Measurements from ENCODE around the gene MSANTD2.

The MSANTD2 gene

DNA sequence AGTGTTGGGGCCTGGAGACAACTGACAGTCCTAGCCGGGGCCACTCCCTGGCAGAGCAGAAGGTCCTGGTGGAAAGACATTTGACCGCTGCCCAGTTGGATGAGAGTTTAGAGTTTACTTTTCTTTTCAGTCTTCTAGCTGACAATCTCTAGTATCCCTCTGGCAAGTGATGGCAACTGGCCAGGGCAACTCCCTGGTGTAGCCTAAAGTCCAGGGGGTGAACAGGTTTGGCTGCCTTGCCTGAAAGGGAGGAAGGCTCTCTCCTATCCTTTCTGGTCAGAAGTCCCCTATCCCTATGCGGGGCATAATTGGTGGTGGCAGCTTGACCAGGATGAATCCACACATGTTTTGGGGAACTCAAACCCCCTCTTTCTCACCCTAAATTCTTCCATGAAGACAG is 16.8 kb upstream of the MSANTD2 start:
- DNase-seq: no peak

DNA sequence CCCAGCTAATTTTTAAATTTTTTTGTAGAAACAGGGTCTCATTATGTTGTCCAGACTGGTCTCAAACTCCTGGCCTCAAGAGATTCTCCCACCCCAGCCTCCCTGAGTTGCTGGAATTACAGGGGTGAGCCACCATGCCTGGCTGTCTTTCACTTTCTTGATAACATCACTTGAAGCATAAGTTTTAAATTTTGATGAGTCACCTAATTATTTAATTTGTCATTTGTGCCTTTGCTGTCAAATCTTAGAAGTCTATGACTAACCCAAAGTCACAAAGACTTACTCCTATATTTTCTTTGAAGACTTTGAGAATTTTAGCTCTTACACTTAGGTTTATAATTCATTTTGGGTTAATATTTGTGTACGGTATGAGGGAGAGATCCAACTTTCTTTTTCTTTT is 14.5 kb upstream of the MSANTD2 start:
- DNase-seq: no peak

DNA sequence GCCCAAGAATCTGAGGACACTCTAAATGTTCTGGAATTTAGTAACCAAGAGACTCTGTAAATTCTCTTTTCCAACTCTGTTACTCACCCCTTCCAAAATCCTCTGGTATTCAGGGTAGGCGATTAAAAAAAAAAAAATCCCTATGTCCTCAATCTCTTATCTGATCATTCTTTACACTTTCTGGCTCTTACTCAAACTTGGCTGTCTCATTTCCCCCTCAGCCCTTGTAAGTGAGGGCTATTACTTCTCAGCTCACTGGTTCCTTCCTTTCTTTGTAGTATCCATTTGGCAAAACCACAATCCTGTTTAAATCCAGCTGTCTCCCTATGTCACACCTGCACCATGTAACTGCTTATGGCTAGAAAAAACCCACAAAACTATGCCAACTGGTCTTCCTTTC is 12.7 kb upstream of the MSANTD2 start:
- no peak for DNase-seq

DNA sequence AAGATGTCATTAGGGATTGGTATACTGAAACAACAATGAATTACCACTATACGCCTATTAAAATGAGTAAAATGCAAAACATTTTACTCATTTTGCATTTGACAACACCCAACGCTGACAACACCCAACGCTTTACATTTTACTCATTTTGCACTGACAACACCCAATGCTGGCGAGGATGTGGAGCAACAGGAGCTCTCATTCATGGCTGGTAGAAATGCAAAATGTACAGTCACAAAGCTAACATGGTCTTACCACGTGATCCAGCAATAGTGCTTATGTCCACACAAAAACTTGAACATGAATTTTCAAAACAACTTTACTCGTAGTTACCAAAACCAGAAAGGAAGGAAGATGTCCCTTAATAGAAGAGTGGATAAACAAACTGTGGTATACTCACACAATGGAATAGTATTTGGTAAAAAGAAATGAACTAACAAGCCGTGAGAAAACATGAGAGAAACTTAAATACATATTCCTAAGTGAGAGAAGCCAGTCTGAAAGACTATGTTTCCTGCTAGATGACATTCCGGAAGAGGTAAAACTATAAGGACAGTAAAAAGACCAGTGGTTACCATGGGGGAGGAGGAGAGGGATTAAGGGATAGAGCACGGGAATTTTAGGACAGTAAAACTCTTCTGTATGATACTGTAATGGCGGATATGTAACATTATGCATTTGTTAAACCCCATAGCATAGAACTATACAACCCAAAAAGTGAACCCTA is 11.4 kb upstream of the MSANTD2 start:
- DNase-seq: no peak

DNA sequence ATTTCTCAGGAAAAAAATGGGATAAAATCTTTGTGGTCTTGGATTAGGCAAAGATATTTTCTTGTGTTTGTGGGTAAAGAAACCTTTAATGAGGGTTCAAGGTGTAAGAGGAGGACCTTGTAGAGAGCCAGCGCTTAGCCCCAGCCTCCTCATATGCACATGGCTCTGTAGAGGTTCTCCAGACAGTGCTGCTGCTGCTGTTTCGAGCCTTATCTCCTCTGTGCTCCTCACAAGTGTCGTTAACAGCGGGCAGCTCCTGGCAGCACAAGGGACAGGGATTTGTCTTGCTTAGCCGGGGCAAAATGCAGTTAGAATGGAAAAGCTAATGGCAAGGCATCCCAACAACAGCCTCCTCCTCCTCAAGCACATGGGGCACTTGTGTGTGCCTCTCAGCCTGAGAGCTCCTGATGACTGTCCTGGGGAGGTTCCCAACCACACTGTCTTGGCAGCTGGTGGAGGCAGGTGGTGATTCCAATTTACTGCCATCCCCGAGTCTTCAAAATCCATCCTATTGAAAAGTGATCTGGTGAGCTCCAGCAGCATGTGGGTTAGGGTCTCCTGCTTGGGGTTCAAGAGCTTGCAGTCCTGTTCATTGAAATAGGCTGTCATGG is 7.6 kb upstream of the MSANTD2 start:
- DNase-seq: no peak

DNA sequence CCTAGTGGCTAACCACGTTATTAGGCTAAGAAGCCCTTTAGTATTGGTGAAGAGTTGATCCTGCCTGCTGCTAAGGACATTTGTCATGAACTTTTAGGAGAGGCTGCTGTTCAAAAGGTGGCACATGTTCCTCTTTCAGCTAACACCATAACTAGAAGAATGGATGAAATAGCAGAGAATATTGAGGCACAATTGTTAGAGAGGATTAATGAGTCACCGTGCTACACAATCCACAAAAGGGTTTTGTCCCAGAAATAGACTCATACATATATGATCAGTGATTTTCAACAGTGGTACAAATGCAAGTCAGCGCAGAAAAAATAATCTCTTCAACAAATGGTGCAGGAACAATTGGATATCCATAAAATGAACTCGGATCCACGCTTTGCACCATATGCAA is 7.0 kb upstream of the MSANTD2 start:
- DNase-seq: no peak

DNA sequence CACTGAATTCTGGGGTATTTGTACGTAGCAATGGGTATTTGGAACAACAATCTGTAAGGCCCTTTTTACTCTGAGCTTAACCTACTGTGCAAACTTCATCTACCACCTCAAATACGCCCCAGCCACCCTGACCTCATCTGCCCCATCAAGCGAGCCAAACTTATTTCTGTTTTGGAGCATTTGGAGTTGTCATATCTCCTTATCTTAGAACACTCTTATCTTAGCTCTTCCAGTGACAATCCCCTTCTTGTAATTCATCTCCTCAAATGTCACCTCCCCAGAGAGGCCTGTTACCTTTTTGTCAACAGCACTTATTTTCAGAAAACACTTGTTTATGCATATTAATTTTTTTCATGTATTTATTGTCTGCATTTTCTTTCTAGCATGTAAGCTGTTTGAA is 4.7 kb upstream of the MSANTD2 start:
- DNase-seq: no peak

DNA sequence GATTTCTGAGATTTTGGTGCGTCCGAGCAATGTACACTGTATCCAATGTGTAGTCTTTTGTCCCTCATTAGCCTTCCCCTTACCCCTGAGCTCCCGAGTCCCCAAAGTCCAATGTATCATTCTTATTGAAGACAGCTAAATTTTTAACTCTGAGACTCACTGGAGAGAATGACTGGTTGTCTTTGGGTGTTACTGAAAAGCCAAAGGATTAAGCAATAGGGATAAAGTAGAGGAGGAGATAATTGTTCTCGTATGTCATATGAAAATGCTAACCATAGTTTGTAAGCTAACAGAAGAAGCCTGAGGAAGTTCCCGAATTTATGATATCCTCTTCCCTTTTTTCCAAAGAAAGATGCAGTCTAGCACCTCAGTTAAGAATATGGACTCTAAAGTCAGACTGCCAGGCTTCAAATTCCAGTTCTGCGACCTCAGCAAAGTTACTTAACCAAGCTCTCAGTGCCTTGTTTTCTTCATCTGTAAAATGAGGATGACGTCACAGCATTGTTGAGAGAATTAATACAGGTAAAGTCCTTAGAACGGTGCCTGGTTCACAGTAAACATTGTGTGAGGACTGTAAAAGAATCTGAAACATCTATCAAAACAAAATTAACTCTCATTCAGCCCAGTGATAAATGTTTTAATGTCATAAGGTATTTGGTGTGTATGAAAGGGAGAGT is 1.6 kb upstream of the MSANTD2 start:
- peak in 2 of 4 experiments; percentile 17 to 25 for DNase-seq

DNA sequence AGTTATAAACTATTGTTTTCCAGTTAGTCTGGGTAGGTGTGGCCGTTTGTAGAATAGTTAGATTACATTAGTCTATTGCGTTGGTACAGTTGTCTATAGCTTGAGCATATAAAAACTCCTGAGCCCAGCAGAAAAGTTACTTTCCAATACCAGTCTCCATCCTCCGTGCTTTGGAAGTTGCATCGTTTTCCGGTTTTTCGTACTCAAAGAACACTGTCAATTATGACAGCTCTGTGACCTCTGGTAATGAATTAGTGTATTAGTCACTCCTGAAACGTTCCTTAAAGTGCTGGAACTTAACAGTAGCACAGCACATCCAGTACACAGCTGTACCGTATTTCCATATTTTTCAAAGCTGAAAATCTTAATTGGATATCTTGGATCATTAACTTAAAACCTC is 808 bp upstream of the MSANTD2 start:
- DNase-seq: peak; percentile 10 to 62 (median 35)

DNA sequence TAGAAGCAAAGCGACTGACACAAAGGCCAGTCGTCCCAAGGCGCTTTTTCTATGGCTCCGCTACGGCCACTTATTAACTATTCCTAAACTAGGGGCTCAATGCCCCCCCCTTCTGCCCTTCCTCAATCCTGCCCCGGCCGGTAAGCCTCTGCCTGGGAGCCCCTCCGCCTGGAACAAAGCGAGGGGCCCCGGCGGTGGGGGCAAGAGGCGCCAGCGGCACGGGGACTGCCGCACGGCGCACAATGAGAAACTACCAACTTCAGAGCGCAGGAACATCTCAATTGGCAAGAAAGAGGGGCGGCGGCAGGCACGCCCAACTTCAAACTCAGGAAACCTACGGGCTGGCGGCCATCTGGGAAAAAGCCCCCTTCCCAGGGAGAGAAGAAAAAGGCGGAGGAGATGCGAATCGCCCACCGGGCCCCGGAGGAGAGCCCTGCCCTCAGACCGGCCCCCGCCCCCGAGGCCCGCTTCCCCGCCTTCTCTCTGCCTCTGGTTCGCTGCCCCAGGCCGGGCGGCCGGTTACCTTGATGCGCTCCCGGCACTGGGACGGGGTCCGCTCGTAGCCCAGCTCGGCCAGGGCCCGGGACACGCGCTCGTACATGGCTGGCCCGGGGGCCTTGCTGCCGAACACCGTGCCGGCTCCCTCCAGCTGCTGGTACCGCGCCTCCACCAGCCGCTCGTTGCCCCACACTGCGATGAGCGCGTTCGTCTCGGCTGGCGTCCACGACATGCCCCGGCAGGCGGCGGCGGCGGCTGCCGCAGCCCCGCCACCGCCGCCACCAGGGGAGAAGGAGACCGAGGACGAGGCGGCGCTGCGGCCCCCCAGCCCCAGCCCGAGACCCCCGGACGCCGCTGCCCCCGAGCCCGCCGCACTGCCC is 619 bp downstream of the MSANTD2 start:
- DNase-seq: peak; percentile 35 to 57 (median 41)

DNA sequence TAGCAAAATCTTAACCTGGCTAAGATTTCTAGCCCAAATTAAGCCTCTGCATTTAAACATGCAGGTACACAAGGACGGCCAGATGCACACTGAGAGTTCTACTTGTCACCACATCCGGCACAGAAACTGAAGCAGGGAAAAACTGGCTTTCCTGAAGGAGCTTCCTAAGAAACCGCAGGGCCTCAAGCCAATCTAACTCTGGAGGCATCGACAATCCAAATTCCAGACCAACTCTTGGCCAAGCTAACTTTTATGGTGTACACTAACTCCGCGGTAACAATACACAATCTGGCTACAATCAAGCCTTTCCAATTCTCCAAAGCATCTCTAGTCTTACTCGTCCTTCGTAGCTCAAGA is 1.2 kb downstream of the MSANTD2 start:
- DNase-seq: no peak

DNA sequence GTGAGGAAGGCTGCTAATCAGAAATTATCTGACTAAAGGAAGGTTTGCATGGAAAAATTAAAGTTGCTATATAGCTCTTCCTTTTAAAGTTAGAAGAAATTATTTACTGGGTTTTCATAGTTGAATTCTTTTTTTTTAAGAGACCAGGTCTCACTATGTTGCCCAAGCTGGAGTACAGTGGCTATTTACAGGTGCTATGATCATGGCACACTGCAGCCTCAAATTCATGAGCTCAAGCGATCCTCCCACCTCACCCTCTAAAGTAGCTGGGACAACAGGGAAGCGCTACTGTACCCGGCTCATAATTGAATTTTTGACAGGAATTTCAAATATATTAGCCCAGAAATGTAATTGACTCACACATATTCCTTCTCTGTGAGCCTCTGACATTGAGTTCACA is 3.9 kb downstream of the MSANTD2 start:
- DNase-seq: peak in 2 of 4 experiments; percentile 5 to 9

DNA sequence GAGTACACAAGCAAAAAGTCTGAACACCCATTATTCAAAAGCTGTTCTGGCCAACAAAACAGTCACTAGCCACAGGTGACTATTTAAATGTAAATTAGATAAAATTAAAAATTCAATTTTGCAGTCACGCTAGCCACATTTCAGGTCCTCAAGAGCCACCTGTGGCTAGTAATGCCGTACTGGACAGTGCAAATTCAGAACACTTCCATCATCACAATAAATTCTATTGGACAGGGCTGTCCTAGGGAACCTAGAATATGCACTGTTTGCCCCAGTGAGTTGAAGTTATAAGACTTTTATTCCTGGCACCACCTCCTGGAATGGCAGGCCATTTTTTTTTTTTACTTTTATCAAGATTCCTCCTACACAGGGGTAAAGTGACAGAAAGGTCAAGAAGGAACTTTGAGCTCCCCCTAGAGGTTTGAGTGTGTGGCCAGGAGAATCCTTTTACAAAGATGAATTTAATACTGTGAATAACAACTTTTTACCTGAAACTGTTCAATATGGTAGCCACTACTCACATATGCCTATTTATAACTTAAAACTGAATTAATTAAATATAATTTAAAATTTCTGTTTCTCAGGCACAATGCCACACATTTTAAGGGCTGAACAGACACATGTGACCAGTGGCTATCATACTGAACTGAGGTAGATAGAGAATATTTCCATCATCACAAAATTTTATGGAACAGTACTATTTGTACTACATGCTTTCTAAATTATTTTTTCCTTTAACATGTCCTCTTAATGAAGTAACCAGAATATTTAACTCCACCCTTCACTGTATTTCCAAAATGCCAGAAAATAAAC is 6.5 kb downstream of the MSANTD2 start:
- peak; percentile 59 to 79 (median 68) for DNase-seq

DNA sequence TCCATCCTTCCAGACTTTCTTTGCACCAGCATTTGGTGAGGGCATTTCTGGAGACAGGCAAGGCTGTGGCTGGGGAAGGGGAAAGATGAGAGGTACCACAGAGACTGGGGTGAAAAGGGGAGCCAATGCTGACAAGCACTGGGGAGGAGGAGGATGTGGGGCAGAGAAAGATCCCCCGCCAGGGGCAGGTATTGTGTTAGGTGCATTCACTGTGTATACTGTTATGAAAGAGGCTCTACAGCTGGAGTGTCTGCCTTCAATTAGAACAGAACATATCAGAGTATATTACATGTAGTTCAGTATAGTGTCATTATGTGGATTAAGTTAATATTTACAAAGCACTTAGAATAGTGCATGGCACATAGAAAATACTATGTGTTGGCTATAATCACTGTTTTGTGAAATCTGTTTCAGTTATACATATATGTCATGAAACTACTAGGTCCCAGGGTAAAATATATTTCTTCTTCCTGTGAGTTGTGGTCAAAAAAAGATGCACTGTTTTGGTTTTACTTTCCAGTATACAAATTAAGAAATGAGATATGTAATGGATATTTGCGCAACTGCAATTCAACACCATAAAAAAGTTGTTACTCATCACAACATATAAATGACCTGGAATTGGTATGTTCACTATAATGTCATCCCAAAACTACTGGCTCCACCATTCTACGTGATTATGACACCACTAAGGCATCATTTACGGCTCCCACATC is 8.4 kb downstream of the MSANTD2 start:
- peak in 2 of 4 experiments; percentile 8 to 9 for DNase-seq

DNA sequence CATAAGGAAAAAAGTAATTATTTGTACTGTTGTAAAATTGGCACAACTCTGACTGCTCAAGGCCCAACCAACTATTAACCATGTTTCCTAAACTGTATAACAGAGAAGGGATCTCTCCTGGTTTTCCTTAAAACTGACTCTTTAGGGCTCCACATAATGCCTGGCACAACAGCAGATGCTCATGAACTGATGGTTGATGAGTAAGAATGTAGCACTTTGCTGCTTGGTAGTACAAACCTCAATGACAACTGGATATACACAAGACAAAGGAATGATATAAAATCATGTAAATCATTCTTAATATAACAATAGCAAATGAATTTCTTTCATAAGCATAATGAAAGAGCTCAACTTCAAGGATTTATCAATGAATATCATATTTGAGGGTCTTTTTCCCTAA is 11.7 kb downstream of the MSANTD2 start:
- DNase-seq: no peak

DNA sequence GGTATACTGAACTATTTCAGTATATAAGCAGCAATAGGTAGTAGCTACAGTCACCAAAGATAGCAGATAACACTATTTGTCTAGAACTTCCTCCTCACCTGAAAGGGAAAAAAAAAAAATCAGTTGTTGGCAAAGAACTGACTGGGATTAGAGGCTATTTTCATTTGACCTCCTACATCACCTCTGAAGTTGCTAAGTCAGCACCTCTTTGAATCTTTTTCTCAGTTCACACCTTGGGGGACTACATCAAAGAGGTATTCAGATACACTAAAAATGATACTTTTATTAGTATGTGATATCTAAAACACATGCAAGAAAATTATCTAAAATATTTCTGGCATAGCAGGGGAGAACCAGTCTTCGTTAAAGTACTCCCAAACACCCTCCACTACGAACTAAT is 16.2 kb downstream of the MSANTD2 start:
- DNase-seq: no peak

DNA sequence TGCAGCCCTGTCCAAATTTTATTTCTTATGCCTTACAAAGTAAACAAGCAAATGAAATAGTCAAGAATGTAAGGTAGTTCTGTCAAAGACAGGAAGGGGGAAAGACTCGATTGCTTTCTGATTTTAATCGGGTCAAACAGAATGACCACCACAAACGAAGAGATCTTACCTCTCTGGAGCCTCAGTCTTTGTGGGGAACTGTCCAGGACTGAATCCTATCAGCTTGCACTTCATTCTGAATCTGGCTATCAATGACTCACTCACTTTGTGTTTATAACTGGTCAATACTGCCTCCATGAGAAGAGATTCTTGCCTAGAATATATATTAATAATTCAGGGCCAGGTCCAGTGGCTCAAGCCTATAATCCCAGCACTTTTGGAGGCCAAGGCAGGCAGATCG is 17.2 kb downstream of the MSANTD2 start:
- DNase-seq: no peak

DNA sequence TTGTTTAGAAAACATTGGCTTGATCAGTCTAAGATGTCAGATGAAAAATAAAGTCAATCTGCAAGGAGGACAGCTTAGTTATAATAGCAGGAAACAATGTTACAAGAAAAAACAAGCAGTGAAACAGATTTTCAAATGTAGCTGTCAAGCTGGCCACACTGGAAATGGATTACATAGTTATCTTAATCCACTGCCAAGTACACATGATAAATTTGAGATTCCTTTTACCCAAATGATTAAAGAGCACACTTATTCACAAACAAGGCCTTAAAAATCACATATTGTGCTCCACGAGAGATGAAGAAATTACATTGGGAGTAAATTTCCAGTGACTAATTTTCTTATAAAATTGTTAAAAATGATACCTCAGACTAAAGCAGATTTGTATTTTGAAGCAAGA is 20.6 kb downstream of the MSANTD2 start:
- DNase-seq: no peak

DNA sequence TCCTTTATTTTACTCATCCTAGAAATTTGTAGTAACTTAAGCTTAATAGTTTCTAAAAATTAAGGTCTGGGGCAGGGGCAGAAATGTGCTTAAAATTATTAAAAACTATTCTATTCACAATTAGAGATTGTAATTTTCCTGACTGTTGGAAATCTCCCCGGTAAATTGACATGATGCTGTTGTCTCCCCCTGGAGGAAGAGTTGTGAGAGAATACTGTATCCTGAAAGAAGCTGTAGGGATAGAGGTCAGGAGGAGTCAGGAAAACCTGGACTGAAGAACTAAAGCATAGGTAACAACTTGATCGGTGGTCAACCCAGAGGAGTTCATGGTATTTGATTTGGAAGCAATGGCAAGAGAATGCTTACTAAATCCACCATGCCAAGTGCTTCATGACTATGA is 21.9 kb downstream of the MSANTD2 start:
- DNase-seq: no peak

DNA sequence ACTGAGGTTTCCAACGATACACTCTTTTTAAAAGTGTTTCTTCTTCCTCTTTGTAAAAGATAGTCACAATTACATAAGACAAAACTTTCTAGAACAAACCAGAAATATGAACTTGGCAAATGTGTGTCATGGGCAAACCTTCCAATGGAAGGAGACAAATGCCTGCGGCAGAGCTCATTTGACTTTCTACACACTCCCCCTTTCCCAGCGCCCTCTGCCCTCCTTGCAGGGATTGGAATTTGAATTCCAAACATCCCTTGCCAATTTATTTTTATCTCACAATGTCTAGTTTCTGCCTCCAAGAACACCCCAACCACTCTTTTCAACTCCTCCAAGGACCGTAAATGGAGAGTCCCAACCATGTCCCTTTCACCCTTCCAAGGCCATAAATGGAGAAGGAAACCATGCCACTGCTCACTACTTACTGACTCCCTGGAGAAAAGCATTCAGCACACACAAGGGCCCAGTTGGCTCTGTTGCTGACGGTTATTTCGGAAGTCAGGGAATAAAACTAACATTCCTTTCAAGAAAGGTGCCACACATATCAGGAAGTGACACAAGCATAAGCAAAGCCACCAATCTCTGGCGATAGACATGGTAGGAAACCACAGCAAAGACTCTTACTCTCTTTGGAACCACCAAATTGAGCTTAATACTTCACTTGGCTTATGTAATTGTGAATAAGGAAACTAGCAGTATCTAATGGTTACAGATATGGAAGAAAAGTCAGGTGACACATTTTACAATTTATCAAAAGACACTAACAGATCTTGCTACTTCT is 23.2 kb downstream of the MSANTD2 start:
- DNase-seq: no peak

DNA sequence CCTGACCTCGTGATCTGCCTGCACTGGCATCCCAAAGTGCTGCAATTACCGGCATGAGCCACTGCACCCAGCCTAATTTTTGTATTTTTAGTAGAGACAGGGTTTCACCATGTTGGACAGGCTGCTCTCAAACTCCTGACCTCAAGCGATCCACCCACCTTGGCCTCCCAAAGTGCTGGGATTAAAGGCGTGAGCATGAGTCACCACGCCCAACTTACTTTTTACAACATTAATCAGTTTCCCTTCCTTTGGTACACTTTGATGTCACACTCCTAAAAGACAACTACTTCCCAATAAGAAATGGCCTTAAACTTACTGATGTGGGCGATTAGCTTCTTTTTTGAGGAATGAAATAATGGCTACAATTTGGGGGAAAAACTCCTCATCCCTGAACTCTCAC is 29.2 kb downstream of the MSANTD2 start:
- peak; percentile 34 to 68 (median 51) for DNase-seq

All from suppressor macrophage (primary cell).